ENCODE data around the gene SYNJ1. TPM values are rescaled to one million over a fixed set of nuclear protein-coding genes. Genes with fewer than 3 reads are reported as not detected.
"Not testable (repeated sequence)": the region's sequence is repeated elsewhere in the genome, so short reads cannot be mapped to it uniquely, and the experiment has no call there.

SYNJ1 gene
- total RNA-seq, 2 experiments from 2014 or later = 16.1 to 21.1 TPM

DNA sequence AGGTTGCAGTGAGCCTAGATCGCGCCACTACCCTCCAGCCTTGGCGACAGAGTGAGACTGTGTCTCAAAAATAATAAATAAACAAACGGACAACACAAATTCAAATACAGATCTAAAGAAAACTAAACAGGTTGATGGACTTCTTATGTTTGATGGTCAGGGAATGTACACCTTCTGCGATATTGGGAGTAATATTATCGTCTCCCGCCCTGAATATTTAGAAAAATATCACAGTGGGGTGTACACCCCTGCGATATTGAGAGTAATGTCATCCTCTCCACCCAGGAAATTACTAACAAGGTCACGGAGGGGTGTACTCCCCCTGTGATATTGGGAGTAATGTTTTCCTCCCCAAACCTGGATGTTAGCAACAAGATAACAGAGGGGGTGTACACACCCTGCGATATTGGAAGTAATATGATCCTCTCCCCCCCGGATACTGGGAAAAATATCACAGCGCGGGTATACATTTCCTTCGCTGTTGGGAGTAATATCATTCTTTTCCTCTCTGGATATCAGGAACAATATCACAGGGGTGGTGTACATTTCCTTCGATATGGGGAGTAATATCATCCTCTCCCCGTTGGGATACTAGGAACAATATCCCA, 114.3 kb downstream of the SYNJ1 start:
- Mint-ChIP-seq H3K4me3 (peak overlapping the region; percentile 99), H3K27ac (peak overlapping the region; percentile 39), H3K36me3 (ENCODE audit: low read depth) (peaks cover 8% of the 10 kb centered on the region), H3K9me3 (no peaks in the 10 kb centered on the region), H3K27me3 (peaks cover 5% of the 10 kb centered on the region), H3K4me1 (peaks cover 26% of the 10 kb centered on the region)
- no peak for DNase-seq
- POLR2A ChIA-PET = interaction anchor here (0.6 kb wide), 1 partner anchor 100 kb away, joined by 3 read pairs; no protein-coding TSS in a partner anchor
- CTCF ChIA-PET = interaction anchor here (2.2 kb wide), 1 partner anchor 13 kb away, joined by 15 read pairs; no protein-coding TSS in a partner anchor

DNA sequence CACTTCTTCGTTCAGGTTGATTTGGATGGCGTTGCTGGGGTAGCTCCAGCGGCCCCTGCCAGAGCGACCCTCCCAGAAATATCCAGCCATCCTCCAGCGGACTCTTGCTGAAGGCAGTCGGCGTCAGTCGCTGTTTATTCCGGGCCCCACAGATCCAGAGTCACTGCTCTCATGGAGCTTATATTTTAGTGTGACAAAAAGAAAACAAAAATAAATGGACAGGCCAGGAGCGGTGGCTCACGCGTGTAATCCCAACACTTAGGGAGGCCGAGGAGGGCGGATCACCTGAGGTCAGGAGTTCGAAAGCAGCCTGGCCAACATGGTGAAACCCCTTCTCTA, 114.8 kb downstream of the SYNJ1 start:
- no peak for DNase-seq
- POLR2A ChIA-PET = interaction anchor here (0.6 kb wide), 1 partner anchor 99 kb away, joined by 3 read pairs; no protein-coding TSS in a partner anchor
- H3K4me3 Mint-ChIP-seq = peak overlapping the region; percentile 99
- H3K4me1 Mint-ChIP-seq = peaks cover 26% of the 10 kb centered on the region
- peaks cover 5% of the 10 kb centered on the region for H3K27me3 Mint-ChIP-seq
- peak overlapping the region; percentile 91 for H3K27ac Mint-ChIP-seq
- no peaks in the 10 kb centered on the region for H3K9me3 Mint-ChIP-seq
- peaks cover 8% of the 10 kb centered on the region for H3K36me3 Mint-ChIP-seq (ENCODE audit: low read depth)
- CTCF ChIA-PET = interaction anchor here (1.2 to 2.2 kb wide), 3 partner anchors 12 to 210 kb away, joined by 3 to 15 read pairs (median 3); no protein-coding TSS in a partner anchor

DNA sequence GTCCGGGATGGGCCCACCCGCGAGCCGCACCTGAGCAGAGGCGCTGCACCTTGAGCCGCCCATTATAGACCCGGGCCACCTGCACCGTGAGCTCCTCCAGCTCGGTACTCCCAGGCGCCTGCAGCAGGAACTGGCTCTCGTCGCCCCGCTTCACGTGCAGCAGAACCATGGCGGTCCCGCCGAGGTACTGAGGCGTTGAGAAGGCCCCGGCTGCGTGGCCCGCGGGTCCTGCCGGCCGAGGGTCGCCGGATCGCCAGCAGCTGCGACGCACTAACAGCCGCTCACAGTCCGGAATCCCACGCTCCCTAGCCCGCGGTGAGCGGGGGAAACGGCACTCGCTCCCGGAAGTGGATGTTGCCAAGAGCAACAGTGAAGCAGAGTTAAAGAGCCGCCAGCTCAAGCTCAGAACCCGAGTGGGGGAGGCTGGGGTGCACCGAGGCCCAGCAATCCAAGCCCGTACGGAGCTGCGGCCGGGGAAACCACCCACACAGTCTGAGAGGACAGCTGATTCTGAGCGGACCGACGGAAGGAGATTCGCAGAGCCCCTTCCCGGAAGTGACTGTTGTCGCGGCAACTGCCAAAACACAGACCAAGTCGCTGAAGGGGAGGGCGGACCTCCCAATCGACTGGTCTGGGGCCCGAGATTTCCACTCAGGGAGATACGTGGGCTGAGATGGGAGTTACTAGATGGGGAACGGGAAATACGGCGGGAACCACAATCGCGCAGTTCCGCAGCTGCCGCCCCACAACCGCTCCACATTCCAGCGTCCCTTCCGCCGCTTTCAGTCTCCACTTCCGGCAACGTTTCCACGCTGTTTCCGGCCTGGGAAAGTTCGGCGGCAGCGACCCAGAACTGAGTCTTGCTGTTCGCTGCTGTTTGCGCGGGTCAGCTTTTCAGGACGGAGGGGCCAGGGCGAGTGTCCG, 115.5 kb downstream of the SYNJ1 start, which contains the start of gene CFAP298:
TSS of gene CFAP298 (minus strand) at position 303 of the 924 bp plus-strand sequence. CDS start at position 169, 134 bp downstream.
- peaks cover 12% of the 10 kb centered on the region for H3K36me3 Mint-ChIP-seq (ENCODE audit: low read depth)
- H3K9me3 Mint-ChIP-seq = no peaks in the 10 kb centered on the region
- H3K4me3 Mint-ChIP-seq = peak within 1 kb of the TSS; percentile 99
- CTCF ChIA-PET = interaction anchor here (1.2 to 2.2 kb wide), 3 partner anchors 12 to 209 kb away, joined by 3 to 15 read pairs (median 3); no protein-coding TSS in a partner anchor
- H3K4me1 Mint-ChIP-seq = peaks cover 26% of the 10 kb centered on the region
- H3K27me3 Mint-ChIP-seq = peaks cover 5% of the 10 kb centered on the region
- POLR2A ChIA-PET = no interaction called here
- peak; percentile 93 for DNase-seq
- peak within 1 kb of the TSS; percentile 91 for H3K27ac Mint-ChIP-seq

DNA sequence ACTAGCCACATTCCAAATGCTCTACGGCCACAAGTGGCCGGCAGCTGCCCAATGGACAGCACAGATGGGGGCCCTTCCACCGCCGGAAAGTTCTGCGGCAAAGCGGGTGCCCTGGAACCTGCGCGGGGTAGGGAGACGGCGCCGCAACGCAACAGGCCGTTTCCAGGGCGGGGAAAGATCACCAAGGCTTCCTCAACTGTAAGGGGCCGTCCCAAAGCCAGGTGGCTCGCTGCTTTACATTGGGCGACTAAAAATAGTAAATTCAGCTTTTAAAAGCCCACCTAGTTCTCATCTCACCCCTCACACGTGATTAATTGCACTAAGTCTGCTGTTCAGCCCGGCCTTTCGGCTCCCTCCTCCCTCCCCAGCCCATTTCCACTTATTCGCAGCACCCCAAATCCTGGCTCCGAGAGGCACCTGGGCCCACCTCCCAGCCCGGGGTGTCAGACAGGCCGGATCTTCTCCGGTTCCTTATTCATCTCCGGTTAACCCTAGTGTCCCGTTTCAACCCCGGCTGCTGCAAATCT, 116.3 kb downstream of the SYNJ1 start:
- Mint-ChIP-seq H3K4me3 (peak overlapping the region; percentile 99), H3K4me1 (peaks cover 26% of the 10 kb centered on the region), H3K9me3 (no peaks in the 10 kb centered on the region), H3K27ac (peak overlapping the region; percentile 91), H3K36me3 (ENCODE audit: low read depth) (peaks cover 12% of the 10 kb centered on the region), H3K27me3 (peaks cover 5% of the 10 kb centered on the region)
- peak; percentile 53 for DNase-seq
- ChIA-PET CTCF (interaction anchor here (2.2 kb wide), 1 partner anchor 11 kb away, joined by 15 read pairs; no protein-coding TSS in a partner anchor), POLR2A (no interaction called here)

DNA sequence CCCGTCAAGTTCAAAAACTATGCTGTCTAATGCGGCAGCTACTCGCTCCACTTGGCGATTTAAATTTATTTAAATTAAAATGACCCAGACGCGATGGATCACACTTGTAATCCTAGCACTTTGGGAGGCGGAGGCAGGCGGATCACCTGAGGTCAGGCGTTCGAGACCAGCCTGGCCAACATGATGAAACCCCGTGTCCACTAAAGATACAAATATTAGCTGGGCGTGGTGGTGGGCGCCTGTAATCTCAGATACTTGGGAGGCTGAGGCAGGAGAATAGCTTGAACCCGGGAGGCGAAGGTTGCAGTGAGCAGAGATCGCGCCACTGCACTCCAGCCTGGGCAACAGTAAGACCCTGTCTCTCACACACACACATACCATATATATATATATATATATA, 116.9 kb downstream of the SYNJ1 start:
- Mint-ChIP-seq H3K36me3 (ENCODE audit: low read depth) (peaks cover 15% of the 10 kb centered on the region), H3K4me1 (peaks cover 26% of the 10 kb centered on the region), H3K27ac (peak overlapping the region; percentile 5), H3K4me3 (peak overlapping the region; percentile 54)
- CTCF ChIA-PET = interaction anchor here (2.2 to 2.6 kb wide), 2 partner anchors 10 kb away, joined by 15 to 16 read pairs; no protein-coding TSS in a partner anchor
- POLR2A ChIA-PET, H3K9me3 Mint-ChIP-seq, DNase-seq, H3K27me3 Mint-ChIP-seq: not testable (repeated sequence)

DNA sequence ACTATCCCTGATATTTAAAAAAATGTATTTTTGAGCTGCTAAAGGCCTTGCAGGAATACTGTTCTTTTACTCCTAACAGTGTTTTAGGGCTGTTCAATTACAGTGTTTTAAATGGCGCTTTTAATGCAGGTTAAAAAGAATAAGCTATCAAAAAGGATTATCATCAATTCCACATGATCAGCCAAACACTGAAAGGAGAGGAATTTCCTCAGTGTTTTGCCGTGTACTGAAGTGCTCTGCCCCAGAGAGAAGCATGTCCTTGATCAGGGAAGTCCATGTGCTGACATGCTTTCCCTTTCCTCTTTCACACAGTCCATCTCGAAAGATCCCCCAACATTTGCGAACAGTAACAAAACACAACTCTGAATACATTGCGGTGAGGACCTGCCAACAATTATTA, 119.0 kb downstream of the SYNJ1 start:
- Mint-ChIP-seq H3K27me3 (peaks cover 1% of the 10 kb centered on the region), H3K36me3 (ENCODE audit: low read depth) (peaks cover 23% of the 10 kb centered on the region), H3K4me1 (peaks cover 26% of the 10 kb centered on the region), H3K4me3 (no peak overlapping the region), H3K9me3 (no peaks in the 10 kb centered on the region), H3K27ac (no peak overlapping the region)
- ChIA-PET POLR2A (interaction anchor here (0.6 kb wide), 1 partner anchor 31 kb away, joined by 3 read pairs; no protein-coding TSS in a partner anchor), CTCF (interaction anchor here (0.8 to 2.6 kb wide), 2 partner anchors 8 to 195 kb away, joined by 3 to 16 read pairs; no protein-coding TSS in a partner anchor)
- DNase-seq = no peak

DNA sequence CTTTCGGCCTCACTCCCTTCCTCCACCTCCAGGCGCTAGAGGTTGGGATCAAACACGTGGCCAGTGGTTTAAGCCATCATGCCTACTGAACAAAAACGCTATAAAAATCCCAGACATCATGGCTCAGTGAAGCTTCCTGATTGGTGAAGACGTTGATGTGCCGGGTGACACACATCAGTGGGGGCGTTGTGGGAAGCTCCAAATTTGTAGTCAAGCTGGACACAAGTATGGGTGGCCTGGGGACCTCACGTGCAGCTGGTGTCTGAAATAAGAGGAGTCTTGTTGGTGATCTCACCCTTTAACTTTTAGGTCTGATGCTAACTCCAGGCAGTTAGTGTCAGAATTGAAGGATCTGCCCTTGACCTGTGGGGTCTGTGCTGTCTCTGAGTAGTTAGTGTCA, 122.3 kb downstream of the SYNJ1 start:
- DNase-seq = no peak
- ChIA-PET CTCF (interaction anchor here (1.5 to 1.6 kb wide), 2 partner anchors 17 to 202 kb away, joined by 4 to 5 read pairs; no protein-coding TSS in a partner anchor), POLR2A (no interaction called here)
- peaks cover 37% of the 10 kb centered on the region for H3K36me3 Mint-ChIP-seq (ENCODE audit: low read depth)
- H3K4me3 Mint-ChIP-seq = no peak overlapping the region
- no peak overlapping the region for H3K27ac Mint-ChIP-seq
- H3K4me1 Mint-ChIP-seq = peaks cover 12% of the 10 kb centered on the region
- no peaks in the 10 kb centered on the region for H3K9me3 Mint-ChIP-seq
- no peaks in the 10 kb centered on the region for H3K27me3 Mint-ChIP-seq

DNA sequence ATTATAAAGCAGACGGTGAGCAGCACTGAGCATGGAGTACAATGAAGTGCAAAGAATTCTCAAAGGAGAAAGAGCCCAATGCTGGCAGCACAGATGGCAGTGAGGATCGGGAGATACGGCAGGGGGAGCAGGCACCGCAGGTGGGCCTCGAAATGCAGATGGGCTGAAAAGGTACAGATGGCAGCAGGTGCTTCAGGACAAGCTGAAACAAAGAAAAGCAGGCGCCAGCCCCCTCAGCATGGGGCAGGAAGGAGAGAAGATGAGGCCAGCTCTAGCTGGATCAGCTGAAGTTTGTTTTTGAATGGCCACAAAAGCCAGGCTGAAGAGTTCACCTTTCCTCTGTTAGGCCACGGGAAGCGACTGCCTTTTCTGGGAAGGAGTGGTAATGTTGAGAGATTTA, 123.3 kb downstream of the SYNJ1 start:
- peaks cover 35% of the 10 kb centered on the region for H3K36me3 Mint-ChIP-seq (ENCODE audit: low read depth)
- ChIA-PET POLR2A (no interaction called here), CTCF (no interaction called here)
- no peaks in the 10 kb centered on the region for H3K9me3 Mint-ChIP-seq
- no peaks in the 10 kb centered on the region for H3K27me3 Mint-ChIP-seq
- no peak for DNase-seq
- no peak overlapping the region for H3K4me3 Mint-ChIP-seq
- H3K4me1 Mint-ChIP-seq = peaks cover 7% of the 10 kb centered on the region
- no peak overlapping the region for H3K27ac Mint-ChIP-seq

DNA sequence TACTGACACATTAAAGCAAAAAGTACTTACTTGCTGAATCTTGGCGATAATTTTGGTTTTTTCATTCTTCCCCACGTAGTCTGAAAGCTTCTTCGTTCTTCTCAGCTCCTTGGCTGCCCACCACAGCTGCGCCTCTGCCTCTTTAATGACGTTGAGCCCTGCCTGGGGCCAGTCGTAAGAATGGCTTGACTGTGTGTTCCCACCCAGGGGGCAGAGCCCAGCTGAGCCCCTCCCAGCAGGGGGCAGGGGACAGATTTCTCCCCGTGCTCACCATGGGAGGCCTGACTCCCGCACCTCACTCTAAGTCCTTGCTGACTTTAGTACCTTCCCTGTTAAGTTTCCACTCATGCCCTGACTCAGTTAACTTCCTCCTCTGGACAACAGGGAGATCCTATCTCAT, 124.7 kb downstream of the SYNJ1 start:
- ChIA-PET POLR2A (no interaction called here), CTCF (no interaction called here)
- Mint-ChIP-seq H3K27ac (no peak overlapping the region), H3K36me3 (ENCODE audit: low read depth) (peaks cover 29% of the 10 kb centered on the region), H3K9me3 (no peaks in the 10 kb centered on the region), H3K27me3 (no peaks in the 10 kb centered on the region), H3K4me3 (no peak overlapping the region), H3K4me1 (peaks cover 2% of the 10 kb centered on the region)
- no peak for DNase-seq

DNA sequence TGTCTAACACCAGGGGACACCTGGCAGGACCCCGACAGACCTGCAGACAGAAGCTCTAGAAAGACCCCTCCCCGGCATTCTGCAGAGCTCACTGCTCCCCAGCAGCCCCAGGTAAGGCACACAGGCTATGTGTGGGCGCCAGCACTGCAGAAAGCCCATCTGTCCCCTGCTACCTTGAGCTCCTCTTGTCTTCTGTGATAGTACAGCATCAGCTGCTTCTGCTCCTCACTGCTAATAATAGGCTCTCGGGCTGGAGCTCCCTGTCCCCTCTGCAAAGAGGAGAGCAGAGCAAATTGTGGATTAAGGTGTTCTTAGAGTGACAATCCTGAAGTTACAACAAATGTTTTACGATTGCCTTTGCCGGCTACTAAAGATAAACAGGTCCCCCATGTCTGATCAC, 125.7 kb downstream of the SYNJ1 start:
- POLR2A ChIA-PET = interaction anchor here (0.6 kb wide), 1 partner anchor 170 kb away, joined by 3 read pairs; the partner anchor contains the start of gene PAXBP1
- Mint-ChIP-seq H3K27me3 (no peaks in the 10 kb centered on the region), H3K27ac (no peak overlapping the region), H3K9me3 (no peaks in the 10 kb centered on the region), H3K4me3 (no peak overlapping the region), H3K36me3 (ENCODE audit: low read depth) (peaks cover 25% of the 10 kb centered on the region), H3K4me1 (peaks cover 2% of the 10 kb centered on the region)
- CTCF ChIA-PET = interaction anchor here (1.2 kb wide), 1 partner anchor 18 kb away, joined by 4 read pairs; no protein-coding TSS in a partner anchor
- DNase-seq = no peak

DNA sequence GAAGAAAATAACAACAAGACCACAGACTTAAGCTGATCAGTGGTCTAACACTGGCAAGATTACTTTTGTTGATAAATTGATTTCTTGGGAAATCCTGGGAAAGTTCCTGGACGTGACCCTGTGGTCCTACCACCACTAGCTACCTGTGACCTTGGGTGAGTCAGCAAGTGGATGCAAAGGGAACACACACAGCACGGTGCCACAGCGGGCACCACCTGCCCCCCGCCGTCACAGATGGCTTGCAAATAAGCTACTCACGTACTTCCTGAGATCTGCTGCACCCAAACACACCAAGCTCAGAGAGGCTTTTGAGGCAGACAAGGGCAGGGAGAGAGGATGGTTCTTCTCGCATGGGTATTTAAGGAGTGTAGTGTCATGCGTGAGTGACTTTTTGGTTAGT, 128.3 kb downstream of the SYNJ1 start:
- no peaks in the 10 kb centered on the region for H3K9me3 Mint-ChIP-seq
- ChIA-PET CTCF (interaction anchor here (0.6 to 2.0 kb wide), 2 partner anchors 13 to 17 kb away, joined by 3 to 15 read pairs; partner anchors contain the start of gene CFAP298), POLR2A (no interaction called here)
- H3K4me1 Mint-ChIP-seq = peaks cover 12% of the 10 kb centered on the region
- no peak overlapping the region for H3K27ac Mint-ChIP-seq
- no peaks in the 10 kb centered on the region for H3K27me3 Mint-ChIP-seq
- no peak overlapping the region for H3K4me3 Mint-ChIP-seq
- DNase-seq = no peak
- H3K36me3 Mint-ChIP-seq (ENCODE audit: low read depth) = peaks cover 15% of the 10 kb centered on the region

DNA sequence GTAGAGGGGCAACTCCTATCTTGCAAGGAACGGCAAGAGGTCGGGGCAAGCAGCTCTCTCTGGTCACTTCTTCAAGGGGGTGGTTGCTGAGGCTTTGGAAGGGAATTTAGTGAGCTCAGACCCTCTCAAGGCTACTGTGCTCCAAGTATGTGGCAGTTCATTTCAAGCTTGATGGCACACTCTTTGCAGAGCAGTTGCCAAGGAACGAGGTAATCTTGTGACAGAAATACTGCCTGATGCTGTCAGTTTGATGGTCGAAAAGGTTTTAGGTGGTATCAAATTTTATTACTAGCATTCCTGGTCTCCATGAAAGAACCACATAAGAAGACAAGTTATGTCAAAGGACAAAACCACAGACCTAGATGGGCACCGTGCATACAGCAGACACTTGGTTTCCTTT, 128.7 kb downstream of the SYNJ1 start:
- Mint-ChIP-seq H3K9me3 (no peaks in the 10 kb centered on the region), H3K36me3 (ENCODE audit: low read depth) (peaks cover 13% of the 10 kb centered on the region), H3K27ac (no peak overlapping the region), H3K4me1 (peaks cover 12% of the 10 kb centered on the region), H3K4me3 (no peak overlapping the region), H3K27me3 (no peaks in the 10 kb centered on the region)
- no peak for DNase-seq
- ChIA-PET POLR2A (no interaction called here), CTCF (no interaction called here)
